ENCODE measurements around the gene INPP4B. TPM values are rescaled to one million over a fixed set of nuclear protein-coding genes. Genes with fewer than 3 reads are reported as not detected.

INPP4B gene
- total and polyA plus RNA-seq, 2 of the 4 experiments (the other 2 are of a cell fraction): 1.8 to 14.0 TPM

DNA sequence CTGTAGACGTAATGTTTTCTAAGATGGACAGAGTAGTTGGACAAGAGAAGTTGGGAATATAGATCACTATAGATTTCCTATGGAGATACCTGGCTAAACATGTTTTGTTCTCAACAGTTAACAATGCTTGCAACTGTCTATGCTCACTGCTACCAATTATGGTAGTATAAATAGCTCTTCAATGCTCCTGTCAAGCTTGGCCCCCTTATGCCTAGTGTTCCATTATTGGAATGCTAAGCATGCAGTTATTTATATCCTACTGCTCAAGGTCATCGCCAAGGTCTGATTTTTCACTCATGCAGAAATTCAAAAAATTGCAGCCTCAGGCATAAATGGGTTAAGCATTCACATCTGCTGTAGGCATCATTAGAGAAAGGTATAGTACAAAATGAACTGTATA, 690.8 kb downstream of the INPP4B start:
- H3K9me1 ChIP-seq (ENCODE audit: insufficient read depth, low read length): no peaks in the 10 kb centered on the region
- H4K20me1 ChIP-seq (ENCODE audit: insufficient read depth, low read length): no peaks in the 10 kb centered on the region
- no peak overlapping the region for H2BK20ac ChIP-seq (ENCODE audit: low read depth, low read length)
- no peak overlapping the region for H3K27ac ChIP-seq (ENCODE audit: insufficient read depth, low read length)
- no peaks in the 10 kb centered on the region for H3K27me3 ChIP-seq (ENCODE audit: control insufficient read depth, insufficient read depth, low read length)
- no peak overlapping the region for H3K18ac ChIP-seq (ENCODE audit: low read depth, low read length)
- H3K23ac ChIP-seq (ENCODE audit: low read depth, low read length): no peak overlapping the region
- DNase-seq (no peak), ATAC-seq (ENCODE audit: low read depth) (no peak)
- H4K8ac ChIP-seq (ENCODE audit: low read depth in 2 of 2, low read length in 2 of 2): no peak overlapping the region
- TF ChIP-seq CEBPB (IDR thresholded peaks at IDR 0.05; ENCODE audit: low read depth, low read length) (no peak), MAZ (IDR thresholded peaks at IDR 0.05; ENCODE audit: borderline replicate concordance, low read depth, low read length) (no peak), RAD21 (IDR thresholded peaks at IDR 0.05; ENCODE audit: low read length) (no peak), NFE2L2 (IDR thresholded peaks at IDR 0.05; ENCODE audit: low read depth, low read length) (no peak), BHLHE40 (IDR thresholded peaks at IDR 0.05; ENCODE audit: low read depth, low read length) (no peak), POLR2A (IDR thresholded peaks at IDR 0.05; ENCODE audit: low read depth, low read length) (no peak), FOS (IDR thresholded peaks at IDR 0.05; ENCODE audit: low read depth, low read length) (no peak), SMC3 (IDR thresholded peaks at IDR 0.05; ENCODE audit: low read depth, low read length) (no peak), CHD1 (IDR thresholded peaks at IDR 0.05; ENCODE audit: low read depth, low read length) (no peak), RFX5 (IDR thresholded peaks at IDR 0.05; ENCODE audit: low read depth, low read length) (no peak), RCOR1 (IDR thresholded peaks at IDR 0.05; ENCODE audit: insufficient replicate concordance, low read length) (no peak)
- TF ChIP-seq, protein P1, sequence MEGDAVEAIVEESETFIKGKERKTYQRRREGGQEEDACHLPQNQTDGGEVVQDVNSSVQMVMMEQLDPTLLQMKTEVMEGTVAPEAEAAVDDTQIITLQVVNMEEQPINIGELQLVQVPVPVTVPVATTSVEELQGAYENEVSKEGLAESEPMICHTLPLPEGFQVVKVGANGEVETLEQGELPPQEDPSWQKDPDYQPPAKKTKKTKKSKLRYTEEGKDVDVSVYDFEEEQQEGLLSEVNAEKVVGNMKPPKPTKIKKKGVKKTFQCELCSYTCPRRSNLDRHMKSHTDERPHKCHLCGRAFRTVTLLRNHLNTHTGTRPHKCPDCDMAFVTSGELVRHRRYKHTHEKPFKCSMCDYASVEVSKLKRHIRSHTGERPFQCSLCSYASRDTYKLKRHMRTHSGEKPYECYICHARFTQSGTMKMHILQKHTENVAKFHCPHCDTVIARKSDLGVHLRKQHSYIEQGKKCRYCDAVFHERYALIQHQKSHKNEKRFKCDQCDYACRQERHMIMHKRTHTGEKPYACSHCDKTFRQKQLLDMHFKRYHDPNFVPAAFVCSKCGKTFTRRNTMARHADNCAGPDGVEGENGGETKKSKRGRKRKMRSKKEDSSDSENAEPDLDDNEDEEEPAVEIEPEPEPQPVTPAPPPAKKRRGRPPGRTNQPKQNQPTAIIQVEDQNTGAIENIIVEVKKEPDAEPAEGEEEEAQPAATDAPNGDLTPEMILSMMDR (conservative IDR thresholded peaks at IDR 0.05; ENCODE audit: low read depth, low read length): no peak
- TF ChIP-seq, protein P2, sequence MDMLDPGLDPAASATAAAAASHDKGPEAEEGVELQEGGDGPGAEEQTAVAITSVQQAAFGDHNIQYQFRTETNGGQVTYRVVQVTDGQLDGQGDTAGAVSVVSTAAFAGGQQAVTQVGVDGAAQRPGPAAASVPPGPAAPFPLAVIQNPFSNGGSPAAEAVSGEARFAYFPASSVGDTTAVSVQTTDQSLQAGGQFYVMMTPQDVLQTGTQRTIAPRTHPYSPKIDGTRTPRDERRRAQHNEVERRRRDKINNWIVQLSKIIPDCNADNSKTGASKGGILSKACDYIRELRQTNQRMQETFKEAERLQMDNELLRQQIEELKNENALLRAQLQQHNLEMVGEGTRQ (IDR thresholded peaks at IDR 0.05; ENCODE audit: low read depth, low read length): no peak
- in situ Hi-C loops (cut with MboI; ENCODE audit: low sequenced_read_pairs) (no loop called here), dilution Hi-C loops (cut with HindIII; ENCODE audit: low sequenced_read_pairs, unreplicated experiment) (no loop called here), intact Hi-C loops (cut with micrococcal nuclease) (no loop called here)
- no peak overlapping the region for H2AFZ ChIP-seq (replicated peaks; ENCODE audit: low read length, poor library complexity)
- no peak overlapping the region for H3K56ac ChIP-seq (ENCODE audit: extremely low read depth, insufficient read depth, low read length)
- H3K9ac ChIP-seq (ENCODE audit: low read depth, low read length): no peak overlapping the region
- no peak overlapping the region for H4K91ac ChIP-seq (ENCODE audit: insufficient read depth, low read depth, low read length)
- no peak overlapping the region for H2BK15ac ChIP-seq (ENCODE audit: low read depth, low read length)
- no peaks in the 10 kb centered on the region for H3K9me3 ChIP-seq (ENCODE audit: control insufficient read depth, insufficient read depth, low read length)
- H3K79me1 ChIP-seq (ENCODE audit: low read depth in 1 of 2, low read length in 2 of 2): no peaks in the 10 kb centered on the region
- no peak overlapping the region for H4K5ac ChIP-seq (ENCODE audit: low read depth, low read length)
- H3K4me2 ChIP-seq (ENCODE audit: low read depth, low read length): no peak overlapping the region
- no peak overlapping the region for H2BK120ac ChIP-seq (ENCODE audit: low read depth, low read length)
- no peak overlapping the region for H2AK5ac ChIP-seq (ENCODE audit: low read depth, low read length)
- WGBS, 2 experiments (ENCODE audit: extremely low coverage in 2 of 2, insufficient read length in 1 of 2): no CpG with 5 or more reads among the region's 2 CpGs
- ChIA-PET POLR2A (ENCODE audit: unreplicated experiment) (no interaction called here), CTCF (interaction anchor here (1.4 kb wide), 1 partner anchor 8 kb away, joined by 4 read pairs; no protein-coding TSS in a partner anchor)
- H3K4me3 ChIP-seq (ENCODE audit: insufficient read depth, low read depth, low read length): no peak overlapping the region
- no peak overlapping the region for H3K14ac ChIP-seq (replicated peaks; ENCODE audit: low read depth, low read length)
- no peaks in the 10 kb centered on the region; the same call in 1 of the 2 replicates for H3K4me1 ChIP-seq (ENCODE audit: control insufficient read depth, insufficient read depth, low read length)
- 0 out of 2 replicates have a peak, but pooled peaks cover 1% of the 10 kb centered on the region for H3K36me3 ChIP-seq (ENCODE audit: control insufficient read depth, insufficient read depth, low read length)
- H2AK9ac ChIP-seq (replicated peaks; ENCODE audit: low read depth, low read length, poor library complexity): no peak overlapping the region
- H2BK5ac ChIP-seq (ENCODE audit: low read depth, low read length, poor library complexity, severe bottlenecking): no peak overlapping the region
- H3K4ac ChIP-seq (ENCODE audit: low read depth, low read length): no peak overlapping the region
- BruUV-seq (replicated peaks): no TSS peak
